ENCODE measurements around the gene SIDT1. TPM values are rescaled to one million over a fixed set of nuclear protein-coding genes. Genes with fewer than 3 reads are reported as not detected.

SIDT1 gene
- total and polyA plus RNA-seq, 2 donors (not counting 1 experiment from before 2014, with no cell fraction given) = 53.2 to 84.4 TPM

DNA sequence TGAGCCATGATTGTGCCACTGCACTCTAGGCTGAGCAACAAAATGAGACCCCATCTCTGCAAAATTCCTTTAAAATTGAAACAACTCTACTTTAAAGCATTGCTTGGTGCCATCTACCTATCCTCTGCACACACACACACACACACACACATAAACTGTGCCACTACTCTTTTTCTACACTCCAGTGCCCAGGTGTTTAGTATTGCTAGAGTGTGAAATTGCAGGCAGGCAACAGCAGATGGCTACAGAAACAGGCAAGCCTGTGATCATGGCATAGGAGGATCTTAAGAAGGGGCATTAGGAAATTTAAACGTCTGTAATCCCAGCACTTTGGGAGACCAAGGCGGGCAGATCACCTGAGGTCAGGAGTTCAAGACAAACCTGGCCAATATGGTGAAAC is 39.0 kb downstream of the SIDT1 start:
- H3K4me2 ChIP-seq (replicated peaks; ENCODE audit: low read depth, low read length, poor library complexity, severe bottlenecking) = no peak overlapping the region
- H3K4me3 ChIP-seq (ENCODE audit: control extremely low read depth in 1 of 5, extremely low read depth in 1 of 5, insufficient read depth in 1 of 5, low read depth in 2 of 5, low read length in 4 of 5) = no peak overlapping the region
- CTCF ChIA-PET = interaction anchor here (1.1 kb wide), 1 partner anchor 15 kb away, joined by 3 read pairs; no protein-coding TSS in a partner anchor
- peak; percentile 14 for DNase-seq
- H3K9me3 Mint-ChIP-seq (ENCODE audit: insufficient read depth) = no peaks in the 10 kb centered on the region
- H3K36me3 ChIP-seq (replicated peaks in 1 of 2; ENCODE audit: control extremely low read depth in 1 of 2, control insufficient read depth in 1 of 2, extremely low read depth in 1 of 2, insufficient read depth in 2 of 2, low read length in 1 of 2) = peaks cover 0 to 35% of the 10 kb centered on the region in 2 experiments
- intact Hi-C loops (cut with micrococcal nuclease) = no loop called here
- no peaks in the 10 kb centered on the region for H4K20me1 ChIP-seq (ENCODE audit: control insufficient read depth, insufficient read depth, low read length, poor library complexity, severe bottlenecking)
- no peak for ATAC-seq (ENCODE audit: low read depth)
- H3K79me2 ChIP-seq (ENCODE audit: control insufficient read depth, insufficient read depth, low read length) = no peaks in the 10 kb centered on the region
- H3K9ac ChIP-seq (ENCODE audit: low read length) = no peak overlapping the region
- H3K4me1 Mint-ChIP-seq = no peaks in the 10 kb centered on the region
- H3K9me3 ChIP-seq (ENCODE audit: control extremely low read depth in 1 of 3, control insufficient read depth in 2 of 3, insufficient read depth in 1 of 3, low read length in 2 of 3) = no peaks in the 10 kb centered on the region
- POLR2A ChIA-PET = no interaction called here
- WGBS (ENCODE audit: insufficient coverage) = 100% methylated on average over 1 of the region's 2 CpGs
- H3K27me3 ChIP-seq (replicated peaks in 1 of 4; ENCODE audit: control extremely low read depth in 1 of 4, control insufficient read depth in 3 of 4, insufficient read depth in 4 of 4, low read length in 3 of 4) = no peaks in the 10 kb centered on the region
- H3K27ac ChIP-seq (ENCODE audit: low read length in 2 of 2) = no peak overlapping the region
- H3K4me3 Mint-ChIP-seq = no peak overlapping the region
- H3K4me1 ChIP-seq (ENCODE audit: control insufficient read depth in 2 of 2, insufficient read depth in 2 of 2, low read length in 2 of 2) = no peaks in the 10 kb centered on the region
- no peaks in the 10 kb centered on the region for H3K27me3 Mint-ChIP-seq
- H3K27ac Mint-ChIP-seq = no peak overlapping the region
- TF ChIP-seq CTCF (IDR thresholded peaks at IDR 0.05) (no peak), EZH2 (IDR thresholded peaks at IDR 0.05; ENCODE audit: borderline replicate concordance, insufficient read depth, low read depth, low read length, poor library complexity, severe bottlenecking) (no peak)
- H2AFZ ChIP-seq (ENCODE audit: insufficient read depth, low read depth, low read length, poor library complexity, severe bottlenecking) = no peak overlapping the region

- 100% methylated on average over 3 of the region's 3 CpGs for WGBS (ENCODE audit: insufficient coverage)
- POLR2A ChIA-PET = no interaction called here
Observed at GRCh38 chr3:113573728-113574127, 41.4 kb downstream of the SIDT1 start.

More at GRCh38 chr3:113573728-113574127, 41.4 kb downstream of the SIDT1 start:
- Histone ChIP-seq H4K20me1 (ENCODE audit: control insufficient read depth, insufficient read depth, low read length, poor library complexity, severe bottlenecking) (no peaks in the 10 kb centered on the region), H3K9ac (ENCODE audit: low read length) (no peak overlapping the region), H3K27ac (ENCODE audit: low read length in 2 of 2) (no peak overlapping the region), H3K27me3 (replicated peaks in 1 of 4; ENCODE audit: control extremely low read depth in 1 of 4, control insufficient read depth in 3 of 4, insufficient read depth in 4 of 4, low read length in 3 of 4) (no peaks in the 10 kb centered on the region), H3K4me3 (ENCODE audit: control extremely low read depth in 1 of 5, extremely low read depth in 1 of 5, insufficient read depth in 1 of 5, low read depth in 2 of 5, low read length in 4 of 5) (no peak overlapping the region), H3K79me2 (ENCODE audit: control insufficient read depth, insufficient read depth, low read length) (no peaks in the 10 kb centered on the region), H3K36me3 (replicated peaks in 1 of 2; ENCODE audit: control extremely low read depth in 1 of 2, control insufficient read depth in 1 of 2, extremely low read depth in 1 of 2, insufficient read depth in 2 of 2, low read length in 1 of 2) (peaks cover 0 to 21% of the 10 kb centered on the region in 2 experiments), H2AFZ (ENCODE audit: insufficient read depth, low read depth, low read length, poor library complexity, severe bottlenecking) (no peak overlapping the region), H3K4me1 (ENCODE audit: control insufficient read depth in 2 of 2, insufficient read depth in 2 of 2, low read length in 2 of 2) (peaks cover 2 to 3% of the 10 kb centered on the region in 2 donors), H3K4me2 (replicated peaks; ENCODE audit: low read depth, low read length, poor library complexity, severe bottlenecking) (no peak overlapping the region), H3K9me3 (ENCODE audit: control extremely low read depth in 1 of 3, control insufficient read depth in 2 of 3, insufficient read depth in 1 of 3, low read length in 2 of 3) (no peaks in the 10 kb centered on the region)
- no peak overlapping the region for H3K4me3 Mint-ChIP-seq
- no peaks in the 10 kb centered on the region for H3K27me3 Mint-ChIP-seq
- no peak for TF ChIP-seq CTCF (IDR thresholded peaks at IDR 0.05)
- no peak for TF ChIP-seq EZH2 (IDR thresholded peaks at IDR 0.05; ENCODE audit: borderline replicate concordance, insufficient read depth, low read depth, low read length, poor library complexity, severe bottlenecking)
- CTCF ChIA-PET = interaction anchor here (8.7 kb wide), 1 partner anchor 78 kb away, joined by 238 read pairs; no protein-coding TSS in a partner anchor
- no peak for ATAC-seq (ENCODE audit: low read depth)
- no peaks in the 10 kb centered on the region for H3K9me3 Mint-ChIP-seq (ENCODE audit: insufficient read depth)
- intact Hi-C loops (cut with micrococcal nuclease) = no loop called here
- no peak overlapping the region for H3K27ac Mint-ChIP-seq
- DNase-seq = no peak
- H3K4me1 Mint-ChIP-seq = peaks cover 4% of the 10 kb centered on the region
